ENCODE measurements around the gene UBE2L6. TPM values are rescaled to one million over a fixed set of nuclear protein-coding genes. Genes with fewer than 3 reads are reported as not detected.

The UBE2L6 gene
- polyA plus RNA-seq, 3 donors, result 101 to 284 (median 268) TPM

GRCh38 chr11:57604296-57605027 is 37.0 kb upstream of the UBE2L6 start:
- WGBS (ENCODE audit: insufficient coverage), result 0% methylated on average over 1 of the region's 8 CpGs
- no peak for DNase-seq

DNA sequence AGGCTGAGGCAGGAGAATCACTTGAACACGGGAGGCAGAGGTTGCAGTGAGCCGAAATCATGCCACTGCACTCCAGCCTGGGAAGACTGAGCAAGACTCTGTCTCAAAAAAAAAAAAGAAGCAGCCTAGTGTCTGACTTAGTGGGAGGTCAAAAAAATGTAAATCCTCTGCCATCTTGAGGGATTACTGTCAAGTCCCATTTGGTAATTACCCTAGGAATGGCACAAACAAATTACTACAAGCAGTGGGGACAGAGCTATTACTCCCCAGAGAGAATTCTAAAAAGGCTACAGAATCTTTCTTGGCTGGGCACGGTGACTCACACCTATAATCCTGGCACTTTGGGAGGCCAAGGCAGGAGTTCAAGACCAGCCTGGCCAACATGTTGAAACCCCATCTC is 33.8 kb upstream of the UBE2L6 start:
- no peak for DNase-seq
- intact Hi-C loops (cut with micrococcal nuclease), result no loop called here
- no peaks in the 10 kb centered on the region for H3K36me3 Mint-ChIP-seq
- Histone ChIP-seq H2AFZ (ENCODE audit: insufficient read depth, low read depth, low read length, poor library complexity, severe bottlenecking) (no peak overlapping the region), H3K36me3 (replicated peaks in 1 of 2; ENCODE audit: control insufficient read depth in 1 of 2, insufficient read depth in 2 of 2, low read length in 2 of 2) (no peaks in the 10 kb centered on the region), H3K4me2 (replicated peaks; ENCODE audit: extremely low read depth, low read length, poor library complexity, severe bottlenecking) (no peak overlapping the region), H3K4me1 (ENCODE audit: control insufficient read depth in 1 of 2, insufficient read depth in 2 of 2, low read length in 2 of 2) (peaks cover 9 to 18% of the 10 kb centered on the region in 2 donors), H3K27me3 (ENCODE audit: control insufficient read depth in 2 of 2, insufficient read depth in 2 of 2, low read length in 2 of 2) (no peaks in the 10 kb centered on the region), H3K4me3 (replicated peaks in 1 of 3; ENCODE audit: low read depth in 2 of 3, low read length in 3 of 3) (no peak overlapping the region), H3K27ac (ENCODE audit: low read depth in 1 of 2, low read length in 2 of 2) (no peak overlapping the region), H4K20me1 (ENCODE audit: insufficient read depth, low read length) (no peaks in the 10 kb centered on the region), H3K79me2 (ENCODE audit: insufficient read depth, low read length) (no peaks in the 10 kb centered on the region), H3K9ac (ENCODE audit: insufficient read depth, low read length, poor library complexity, severe bottlenecking) (no peak overlapping the region), H3K9me3 (replicated peaks in 1 of 2; ENCODE audit: control insufficient read depth in 1 of 2, insufficient read depth in 1 of 2, low read length in 2 of 2) (no peaks in the 10 kb centered on the region)
- H3K27me3 Mint-ChIP-seq (ENCODE audit: low read depth in 3 of 3), result peaks cover 2 to 6% (median 3%) of the 10 kb centered on the region in 3 donors
- WGBS (ENCODE audit: insufficient coverage), result 100% methylated on average over 1 of the region's 3 CpGs
- TF ChIP-seq, protein P1, sequence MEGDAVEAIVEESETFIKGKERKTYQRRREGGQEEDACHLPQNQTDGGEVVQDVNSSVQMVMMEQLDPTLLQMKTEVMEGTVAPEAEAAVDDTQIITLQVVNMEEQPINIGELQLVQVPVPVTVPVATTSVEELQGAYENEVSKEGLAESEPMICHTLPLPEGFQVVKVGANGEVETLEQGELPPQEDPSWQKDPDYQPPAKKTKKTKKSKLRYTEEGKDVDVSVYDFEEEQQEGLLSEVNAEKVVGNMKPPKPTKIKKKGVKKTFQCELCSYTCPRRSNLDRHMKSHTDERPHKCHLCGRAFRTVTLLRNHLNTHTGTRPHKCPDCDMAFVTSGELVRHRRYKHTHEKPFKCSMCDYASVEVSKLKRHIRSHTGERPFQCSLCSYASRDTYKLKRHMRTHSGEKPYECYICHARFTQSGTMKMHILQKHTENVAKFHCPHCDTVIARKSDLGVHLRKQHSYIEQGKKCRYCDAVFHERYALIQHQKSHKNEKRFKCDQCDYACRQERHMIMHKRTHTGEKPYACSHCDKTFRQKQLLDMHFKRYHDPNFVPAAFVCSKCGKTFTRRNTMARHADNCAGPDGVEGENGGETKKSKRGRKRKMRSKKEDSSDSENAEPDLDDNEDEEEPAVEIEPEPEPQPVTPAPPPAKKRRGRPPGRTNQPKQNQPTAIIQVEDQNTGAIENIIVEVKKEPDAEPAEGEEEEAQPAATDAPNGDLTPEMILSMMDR (IDR thresholded peaks at IDR 0.05), result no peak
- H3K9me3 Mint-ChIP-seq, result no peaks in the 10 kb centered on the region
- no peak overlapping the region for H3K4me3 Mint-ChIP-seq
- H3K27ac Mint-ChIP-seq, result no peak overlapping the region
- H3K4me1 Mint-ChIP-seq, result peaks cover 26% of the 10 kb centered on the region

More at GRCh38 chr11:57604296-57605027, 37.0 kb upstream of the UBE2L6 start:
- H3K9me3 ChIP-seq (replicated peaks in 1 of 2; ENCODE audit: control insufficient read depth in 1 of 2, insufficient read depth in 1 of 2, low read length in 2 of 2), result no peaks in the 10 kb centered on the region
- H3K9ac ChIP-seq (ENCODE audit: insufficient read depth, low read length, poor library complexity, severe bottlenecking), result no peak overlapping the region
- intact Hi-C loops (cut with micrococcal nuclease), result no loop called here
- H3K27me3 ChIP-seq (ENCODE audit: control insufficient read depth in 2 of 2, insufficient read depth in 2 of 2, low read length in 2 of 2), result no peaks in the 10 kb centered on the region
- H3K79me2 ChIP-seq (ENCODE audit: insufficient read depth, low read length), result no peaks in the 10 kb centered on the region
- H3K4me1 ChIP-seq (ENCODE audit: control insufficient read depth in 1 of 2, insufficient read depth in 2 of 2, low read length in 2 of 2), result no peaks in the 10 kb centered on the region
- Mint-ChIP-seq H3K27me3 (ENCODE audit: low read depth in 3 of 3) (peaks cover 0 to 3% (median 0%) of the 10 kb centered on the region in 3 donors), H3K9me3 (no peaks in the 10 kb centered on the region), H3K36me3 (no peaks in the 10 kb centered on the region), H3K4me1 (peaks cover 9% of the 10 kb centered on the region), H3K4me3 (no peak overlapping the region), H3K27ac (peak overlapping the region in 1 of 7 donors; percentile 41)
- H2AFZ ChIP-seq (ENCODE audit: insufficient read depth, low read depth, low read length, poor library complexity, severe bottlenecking), result no peak overlapping the region
- TF ChIP-seq, protein P1 (IDR thresholded peaks at IDR 0.05), result no peak
- H3K36me3 ChIP-seq (replicated peaks in 1 of 2; ENCODE audit: control insufficient read depth in 1 of 2, insufficient read depth in 2 of 2, low read length in 2 of 2), result no peaks in the 10 kb centered on the region
- no peaks in the 10 kb centered on the region for H4K20me1 ChIP-seq (ENCODE audit: insufficient read depth, low read length)
- H3K4me3 ChIP-seq (replicated peaks in 1 of 3; ENCODE audit: low read depth in 2 of 3, low read length in 3 of 3), result no peak overlapping the region
- no peak overlapping the region for H3K27ac ChIP-seq (ENCODE audit: low read depth in 1 of 2, low read length in 2 of 2)
- H3K4me2 ChIP-seq (replicated peaks; ENCODE audit: extremely low read depth, low read length, poor library complexity, severe bottlenecking), result no peak overlapping the region

Measured in CD14-positive monocyte (primary cell).